Gastrocnemius medialis (tissue), 4 donors: ENCODE measurements around the gene GOLGA8T.
"Not testable (repeated sequence)": the region's sequence is repeated elsewhere in the genome, so short reads cannot be mapped to it uniquely, and the experiment has no call there.

Experiments used
- CTCF ChIP-seq, 5 experiments: fragments of 450-650 bp in 3 of 5; fragments of 200-600 bp in 2 of 5; sonication (generic) in 2 of 5; IDR thresholded peaks in 4 of 5; conservative IDR thresholded peaks in 1 of 5; 1 replicate in 4 of 5; 2 replicates in 1 of 5; pipeline ENCODE4 v1.5.1; 2016 to 2019; ENCODE audit warnings: antibody characterized with exemption in 5 of 5, mild to moderate bottlenecking in 3 of 5, moderate library complexity in 3 of 5
- POLR2A ChIP-seq, 2 donors: fragments of 450-650 bp; IDR thresholded peaks; one replicate each; pipeline ENCODE4 v1.6.1; 2017; ENCODE audit warnings: antibody characterized with exemption in 2 of 2, mild to moderate bottlenecking in 2 of 2, moderate library complexity in 2 of 2

- not testable (repeated sequence) for TF ChIP-seq CTCF (IDR thresholded peaks at IDR 0.05 in 4 of 5, conservative IDR thresholded peaks at IDR 0.05 in 1 of 5); POLR2A (IDR thresholded peaks at IDR 0.05)
Observed at GRCh38 chr15:30171452-30171851, 36.6 kb downstream of the GOLGA8T start.
